Measurements from ENCODE around the gene AMELX.

AMELX gene

GRCh38 chrX:11293113-11293512 lies at the start of gene AMELX:
TSS of gene AMELX (plus strand) at chrX:11293413. CDS start at chrX:11294789, 1,376 bp downstream.
- DNase-seq = no peak

- DNase-seq = no peak
Observed at GRCh38 chrX:11244636-11245035, 48.6 kb upstream of the AMELX start.

GRCh38 chrX:11254417-11255109 lies 38.6 kb upstream of the AMELX start:
- DNase-seq = no peak

- DNase-seq = no peak
Observed at GRCh38 chrX:11257290-11257689, 35.9 kb upstream of the AMELX start.

GRCh38 chrX:11257711-11258110 lies 35.5 kb upstream of the AMELX start:
- DNase-seq = no peak

GRCh38 chrX:11259437-11259836 lies 33.8 kb upstream of the AMELX start:
- DNase-seq = no peak

- DNase-seq = no peak
Observed at GRCh38 chrX:11261260-11261659, 32.0 kb upstream of the AMELX start.

GRCh38 chrX:11264925-11265324 lies 28.3 kb upstream of the AMELX start:
- DNase-seq = no peak

- no peak for DNase-seq
Observed at GRCh38 chrX:11265352-11265751, 27.9 kb upstream of the AMELX start.

GRCh38 chrX:11266573-11267003 lies 26.6 kb upstream of the AMELX start:
- no peak for DNase-seq

- no peak for DNase-seq
Observed at GRCh38 chrX:11267425-11267824, 25.8 kb upstream of the AMELX start.

GRCh38 chrX:11269006-11269405 lies 24.2 kb upstream of the AMELX start:
- DNase-seq = no peak

GRCh38 chrX:11269996-11270395 lies 23.2 kb upstream of the AMELX start:
- DNase-seq = no peak

GRCh38 chrX:11272290-11272689 lies 20.9 kb upstream of the AMELX start:
- DNase-seq = no peak

GRCh38 chrX:11272863-11273262 lies 20.4 kb upstream of the AMELX start:
- DNase-seq = no peak

GRCh38 chrX:11273544-11273943 lies 19.7 kb upstream of the AMELX start:
- DNase-seq = no peak

- DNase-seq = no peak
Observed at GRCh38 chrX:11282043-11282442, 11.2 kb upstream of the AMELX start.

- DNase-seq = no peak
Observed at GRCh38 chrX:11285651-11286050, 7.6 kb upstream of the AMELX start.

GRCh38 chrX:11287505-11287904 lies 5.7 kb upstream of the AMELX start:
- DNase-seq = no peak

GRCh38 chrX:11290416-11291102 lies 2.7 kb upstream of the AMELX start:
- DNase-seq = no peak

GRCh38 chrX:11296051-11296450 lies 2.8 kb downstream of the AMELX start:
- no peak for DNase-seq

- no peak for DNase-seq
Observed at GRCh38 chrX:11298600-11298999, 5.4 kb downstream of the AMELX start.

- no peak for DNase-seq
Observed at GRCh38 chrX:11304829-11305228, 11.6 kb downstream of the AMELX start.

- DNase-seq = no peak
Observed at GRCh38 chrX:11305641-11306040, 12.4 kb downstream of the AMELX start.

- no peak for DNase-seq
Observed at GRCh38 chrX:11309220-11309619, 16.0 kb downstream of the AMELX start.
